ENCODE measurements around the gene UGDH.
A peak's percentile ranks its signal among the peaks of the same experiment; 100 is the strongest.

The UGDH gene

GRCh38 chr4:39528061-39528465, 824 bp upstream of the UGDH start:
- TF ChIP-seq CTCF (IDR thresholded peaks at IDR 0.05; ENCODE audit: low read depth, low read length), result no peak
- H3K4me3 ChIP-seq (ENCODE audit: low read depth, low read length), result peak overlapping the region; percentile 73

GRCh38 chr4:39526765-39527295, 409 bp downstream of the UGDH start:
- TF ChIP-seq CTCF (IDR thresholded peaks at IDR 0.05; ENCODE audit: low read depth, low read length), result no peak
- H3K4me3 ChIP-seq (ENCODE audit: low read depth, low read length), result peak overlapping the region; percentile 73

GRCh38 chr4:39525822-39526690, 1.2 kb downstream of the UGDH start:
- no peak for TF ChIP-seq CTCF (IDR thresholded peaks at IDR 0.05; ENCODE audit: low read depth, low read length)
- peak overlapping the region; percentile 73 for H3K4me3 ChIP-seq (ENCODE audit: low read depth, low read length)

GRCh38 chr4:39524161-39524957, 2.9 kb downstream of the UGDH start:
- no peak for TF ChIP-seq CTCF (IDR thresholded peaks at IDR 0.05; ENCODE audit: low read depth, low read length)
- H3K4me3 ChIP-seq (ENCODE audit: low read depth, low read length), result no peak overlapping the region

GRCh38 chr4:39522068-39522467, 5.2 kb downstream of the UGDH start:
- no peak overlapping the region for H3K4me3 ChIP-seq (ENCODE audit: low read depth, low read length)
- TF ChIP-seq CTCF (IDR thresholded peaks at IDR 0.05; ENCODE audit: low read depth, low read length), result no peak

GRCh38 chr4:39521253-39521919, 5.9 kb downstream of the UGDH start:
- TF ChIP-seq CTCF (IDR thresholded peaks at IDR 0.05; ENCODE audit: low read depth, low read length), result no peak
- H3K4me3 ChIP-seq (ENCODE audit: low read depth, low read length), result no peak overlapping the region

All from WI38 (cell line).